Neuronal stem cell (in vitro differentiated cells): Measurements from ENCODE around the gene GSTM4. TPM values are rescaled to one million over a fixed set of nuclear protein-coding genes. Genes with fewer than 3 reads are reported as not detected.
A peak's percentile ranks its signal among the peaks of the same experiment; 100 is the strongest.

Experiments
- DNase-seq: peaks from one replicate; pipeline ENCODE4 v3.0.0-alpha.2; 2013; ENCODE audit warnings: low spot score
- H2AFZ ChIP-seq: one replicate; pipeline ENCODE4 v1.6.1; 2013; ENCODE audit warnings: mild to moderate bottlenecking, low read length, inconsistent platforms
- H2AK5ac ChIP-seq: 2 replicates; pipeline ENCODE4 v1.6.1; 2013; ENCODE audit warnings: low read depth, mild to moderate bottlenecking, inconsistent platforms, low read length, moderate library complexity, mixed read lengths
- H2BK120ac ChIP-seq: 2 replicates; pipeline ENCODE4 v1.6.1; 2013; ENCODE audit warnings: low read depth, mild to moderate bottlenecking, inconsistent platforms, low read length, moderate library complexity, mixed read lengths
- H2BK12ac ChIP-seq: one replicate; pipeline ENCODE4 v1.6.1; 2013; ENCODE audit warnings: low read length, inconsistent platforms
- H2BK15ac ChIP-seq: 2 replicates; pipeline ENCODE4 v1.6.1; 2013; ENCODE audit warnings: mild to moderate bottlenecking, low read length, inconsistent platforms, mixed read lengths
- H2BK5ac ChIP-seq: one replicate; pipeline ENCODE4 v1.6.1; 2013; ENCODE audit warnings: inconsistent platforms, mild to moderate bottlenecking, low read length, moderate library complexity
- H3K14ac ChIP-seq: one replicate; pipeline ENCODE4 v1.6.1; 2013; ENCODE audit warnings: low read length, inconsistent platforms
- H3K18ac ChIP-seq: 2 replicates; pipeline ENCODE4 v1.6.1; 2013; ENCODE audit warnings: low read length, inconsistent platforms
- H3K23ac ChIP-seq: 2 replicates; pipeline ENCODE4 v1.6.1; 2013; ENCODE audit warnings: low read depth, mild to moderate bottlenecking, mixed read lengths, low read length, inconsistent platforms; ENCODE audit not compliant: poor library complexity
- H3K27ac ChIP-seq: replicated peaks from 3 replicates; pipeline ENCODE4 v1.5.1; 2013; ENCODE audit warnings: low read length, inconsistent platforms
- H3K27me3 ChIP-seq, 3 experiments: 2 replicates each; pipeline ENCODE4 v1.6.1; 2013; ENCODE audit warnings: low read length in 3 of 3, mild to moderate bottlenecking in 2 of 3, inconsistent platforms in 1 of 3, low read depth in 1 of 3, mixed read lengths in 1 of 3, moderate library complexity in 1 of 3; ENCODE audit not compliant: control insufficient read depth in 3 of 3, insufficient read depth in 3 of 3
- H3K36me3 ChIP-seq, 2 donors: replicated peaks in 1 of 2; 2 replicates each; pipeline ENCODE4 v1.6.1; 2013; ENCODE audit warnings: low read length in 2 of 2; ENCODE audit not compliant: control insufficient read depth in 2 of 2, insufficient read depth in 2 of 2
- H3K4ac ChIP-seq: 2 replicates; pipeline ENCODE4 v1.6.1; 2013; ENCODE audit warnings: inconsistent platforms, mild to moderate bottlenecking, low read length, moderate library complexity
- H3K4me1 ChIP-seq, 2 donors: 1 replicate in 1 of 2; 2 replicates in 1 of 2; pipeline ENCODE4 v1.6.1; 2013; ENCODE audit warnings: low read length in 2 of 2, low read depth in 1 of 2; ENCODE audit not compliant: control insufficient read depth in 2 of 2, insufficient read depth in 1 of 2
- H3K4me2 ChIP-seq: one replicate; pipeline ENCODE4 v1.6.1; 2013; ENCODE audit warnings: mild to moderate bottlenecking, low read length, inconsistent platforms; ENCODE audit not compliant: insufficient read depth, poor library complexity, severe bottlenecking
- H3K4me3 ChIP-seq, 2 donors: 2 replicates each; pipeline ENCODE4 v1.5.1; 2013; ENCODE audit warnings: low read length in 2 of 2, mild to moderate bottlenecking in 2 of 2, inconsistent platforms in 1 of 2, moderate library complexity in 1 of 2
- H3K79me1 ChIP-seq: one replicate; pipeline ENCODE4 v1.6.1; 2013; ENCODE audit warnings: low read depth, mild to moderate bottlenecking, inconsistent platforms, low read length, moderate library complexity
- H3K9ac ChIP-seq: one replicate; pipeline ENCODE4 v1.6.1; 2013; ENCODE audit warnings: mild to moderate bottlenecking, low read depth, low read length, inconsistent platforms; ENCODE audit not compliant: poor library complexity
- H3K9me3 ChIP-seq, 2 donors: replicated peaks in 1 of 2; 2 replicates each; pipeline versions ENCODE3 to v1.6.1; 2013; ENCODE audit warnings: low read length in 2 of 2, mild to moderate bottlenecking in 2 of 2, inconsistent platforms in 1 of 2, low read depth in 1 of 2, mixed read lengths in 1 of 2, moderate library complexity in 1 of 2; ENCODE audit not compliant: control insufficient read depth in 2 of 2, insufficient read depth in 1 of 2
- H4K8ac ChIP-seq: one replicate; pipeline ENCODE4 v1.6.1; 2013; ENCODE audit warnings: low read depth, mild to moderate bottlenecking, inconsistent platforms, low read length, moderate library complexity
- H4K91ac ChIP-seq: one replicate; pipeline ENCODE4 v1.6.1; 2013; ENCODE audit warnings: low read length, low read depth, mild to moderate bottlenecking, inconsistent platforms; ENCODE audit not compliant: poor library complexity
- WGBS, 2 donors: extraction: QIAGEN DNeasy Blood & Tissue Kit; methylation state at CpG; one replicate each; pipeline ENCODE4 v1.1.7; 2013; ENCODE audit warnings: missing lambda C conversion rate in 2 of 2, mixed read lengths in 1 of 2; ENCODE audit not compliant: insufficient read length in 2 of 2, insufficient replicate concordance in 1 of 2; ENCODE audit errors: extremely low coverage in 2 of 2; 5-methylcytosine and 5-hydroxymethylcytosine counted together
- polyA plus RNA-seq, 2 experiments: library from polyadenylated mRNA; stranded (reverse); fragments of 200-250 nt; gene quantifications; one replicate each; pipeline ENCODE4 v1.2.3, GENCODE V29; 2013

Gene GSTM4
- polyA plus RNA-seq (2013, experiment 1 of 2), result 18.1 TPM
- 18.1 TPM for polyA plus RNA-seq (2013, experiment 2 of 2)

- H2AK5ac ChIP-seq, result no peak within 1 kb of the TSS
- H2BK15ac ChIP-seq, result no peak within 1 kb of the TSS
- no peak within 1 kb of the TSS for H4K8ac ChIP-seq
- peaks cover 0 to 13% (median 11%) of the 10 kb centered on the region in 3 experiments for H3K27me3 ChIP-seq
- H3K36me3 ChIP-seq, result peaks cover 0 to 14% of the 10 kb centered on the region in 2 donors
- H3K4me2 ChIP-seq, result peak within 1 kb of the TSS; percentile 71
- peak within 1 kb of the TSS; percentile 58 for H3K23ac ChIP-seq
- peaks cover 3 to 9% of the 10 kb centered on the region in 2 donors for H3K4me1 ChIP-seq
- H3K18ac ChIP-seq, result peak within 1 kb of the TSS; percentile 89
- H3K9ac ChIP-seq, result peak within 1 kb of the TSS; percentile 85
- no peaks in the 10 kb centered on the region for H3K79me1 ChIP-seq
- H2AFZ ChIP-seq, result peak within 1 kb of the TSS; percentile 99
- peak within 1 kb of the TSS; percentile 72 for H2BK5ac ChIP-seq
- H4K91ac ChIP-seq, result no peak within 1 kb of the TSS
- no peak within 1 kb of the TSS for H2BK120ac ChIP-seq
- no peak within 1 kb of the TSS for H2BK12ac ChIP-seq
- no CpG with 5 or more reads among the region's 54 CpGs for WGBS, 2 donors
- no peak within 1 kb of the TSS for H3K4ac ChIP-seq
- no peaks in the 10 kb centered on the region for H3K9me3 ChIP-seq
- peak; percentile 68 for DNase-seq
- no peak within 1 kb of the TSS for H3K27ac ChIP-seq
- peak within 1 kb of the TSS; percentile 98 for H3K14ac ChIP-seq
- H3K4me3 ChIP-seq, result peak within 1 kb of the TSS; percentile 83 to 94
Observed at GRCh38 chr1:109655615-109656519, at the start of gene GSTM4. TSS of gene GSTM4 (plus strand) at chr1:109656099. CDS start at chr1:109656390, 291 bp downstream.

GRCh38 chr1:109609881-109610280 lies 46.0 kb upstream of the GSTM4 start:
- Histone ChIP-seq H2BK15ac (no peak overlapping the region), H3K9me3 (no peaks in the 10 kb centered on the region), H3K4me1 (peaks cover 0 to 5% of the 10 kb centered on the region in 2 donors), H3K27me3 (no peaks in the 10 kb centered on the region), H3K4me2 (no peak overlapping the region), H3K4ac (no peak overlapping the region), H3K23ac (no peak overlapping the region), H3K79me1 (no peaks in the 10 kb centered on the region), H2AK5ac (no peak overlapping the region), H4K8ac (no peak overlapping the region), H2BK12ac (no peak overlapping the region), H3K18ac (no peak overlapping the region), H2BK5ac (no peak overlapping the region), H3K9ac (no peak overlapping the region), H2AFZ (no peak overlapping the region), H2BK120ac (no peak overlapping the region), H3K36me3 (no peaks in the 10 kb centered on the region), H4K91ac (no peak overlapping the region), H3K4me3 (no peak overlapping the region), H3K27ac (no peak overlapping the region), H3K14ac (no peak overlapping the region)
- no CpG with 5 or more reads among the region's 3 CpGs for WGBS, 2 donors
- DNase-seq, result no peak

GRCh38 chr1:109610609-109611307 lies 45.1 kb upstream of the GSTM4 start:
- Histone ChIP-seq H2BK12ac (no peak overlapping the region), H3K36me3 (no peaks in the 10 kb centered on the region), H3K18ac (no peak overlapping the region), H2BK15ac (no peak overlapping the region), H3K27ac (no peak overlapping the region), H2AFZ (no peak overlapping the region), H2BK5ac (no peak overlapping the region), H3K4me2 (no peak overlapping the region), H3K79me1 (no peaks in the 10 kb centered on the region), H4K91ac (no peak overlapping the region), H3K14ac (no peak overlapping the region), H3K4ac (no peak overlapping the region), H3K9me3 (no peaks in the 10 kb centered on the region), H4K8ac (no peak overlapping the region), H3K23ac (no peak overlapping the region), H2BK120ac (no peak overlapping the region), H3K9ac (no peak overlapping the region), H3K4me3 (no peak overlapping the region), H3K4me1 (peaks cover 0 to 5% of the 10 kb centered on the region in 2 donors), H3K27me3 (no peaks in the 10 kb centered on the region), H2AK5ac (no peak overlapping the region)
- no CpG with 5 or more reads among the region's 3 CpGs for WGBS, 2 donors
- no peak for DNase-seq
